SK-N-SH (cell line): ENCODE measurements around the gene MBTPS1. TPM values are rescaled to one million over a fixed set of nuclear protein-coding genes. Genes with fewer than 3 reads are reported as not detected.

Source experiments
- CTCF ChIA-PET: fragments of 300-600, 350-600 bp; formaldehyde crosslinking; extraction: SDS; loops from one replicate; lab custom pipeline; 2021; lab: Yijun Ruan, JAX
- POLR2A ChIA-PET: fragments of 350-600 bp; sonication (Branson Sonifier 250); formaldehyde crosslinking; extraction: SDS; loops from one replicate; lab custom pipeline; 2020; ENCODE audit warnings: antibody characterized with exemption, inconsistent platforms; lab: Yijun Ruan, JAX
- DNase-seq: peaks from one replicate; pipeline ENCODE4 v3.0.0; 2012
- H2AFZ ChIP-seq: fragments of 200-600 bp; sonication (generic); 2 replicates; pipeline ENCODE4 v1.8.1; 2016; ENCODE audit warnings: antibody characterized with exemption, mild to moderate bottlenecking, low read depth
- H3F3A ChIP-seq: fragments of 200-600 bp; sonication (generic); replicated peaks from 2 replicates; pipeline ENCODE3; 2016; ENCODE audit warnings: antibody characterized with exemption, mild to moderate bottlenecking; ENCODE audit not compliant: insufficient read depth
- H3K27ac ChIP-seq, 2 experiments: fragments of 200-500 bp in 1 of 2; fragments of 200-600 bp in 1 of 2; sonication (Bioruptor generic) in 1 of 2; sonication (generic), shearing (Covaris generic) in 1 of 2; 2 replicates each; pipeline versions ENCODE4 v1.5.1 to v1.6.1; 2014 to 2016; ENCODE audit warnings: low read depth in 2 of 2, inconsistent platforms in 1 of 2, low read length in 1 of 2, mild to moderate bottlenecking in 1 of 2, mixed read lengths in 1 of 2
- H3K27me3 ChIP-seq: fragments of 200-600 bp; sonication (generic), shearing (Covaris generic); 2 replicates; pipeline ENCODE4 v1.6.1; 2016; ENCODE audit warnings: mixed run types; ENCODE audit not compliant: insufficient read depth
- H3K36me3 ChIP-seq, 2 experiments: fragments of 200-500 bp in 1 of 2; fragments of 200-600 bp in 1 of 2; sonication (Bioruptor generic) in 1 of 2; sonication (generic) in 1 of 2; replicated peaks in 1 of 2; 2 replicates each; pipeline versions ENCODE3 to v1.5.1; 2014 to 2016; ENCODE audit warnings: low read length in 1 of 2, mild to moderate bottlenecking in 1 of 2; ENCODE audit not compliant: insufficient read depth in 2 of 2, control insufficient read depth in 1 of 2
- H3K4me1 ChIP-seq, 2 experiments: fragments of 200-500 bp in 1 of 2; fragments of 200-600 bp in 1 of 2; sonication (Bioruptor generic) in 1 of 2; sonication (generic), shearing (Covaris generic) in 1 of 2; 2 replicates each; pipeline versions ENCODE4 v1.5.1 to v1.6.1; 2014 to 2016; ENCODE audit warnings: low read depth in 1 of 2, low read length in 1 of 2, mixed run types in 1 of 2; ENCODE audit not compliant: insufficient read depth in 2 of 2, control insufficient read depth in 1 of 2
- H3K4me2 ChIP-seq: fragments of 200-600 bp; sonication (generic), shearing (Covaris generic); 2 replicates; pipeline ENCODE4 v1.6.1; 2017; ENCODE audit warnings: mixed run types
- H3K4me3 ChIP-seq, 2 experiments: fragments of 200-500 bp in 1 of 2; fragments of 200-600 bp in 1 of 2; sonication (Bioruptor generic) in 1 of 2; sonication (generic), shearing (Covaris generic) in 1 of 2; 2 replicates each; pipeline versions ENCODE4 v1.5.1 to v1.8.1; 2014 to 2016; ENCODE audit warnings: low read depth in 2 of 2, inconsistent platforms in 1 of 2, low read length in 1 of 2, mild to moderate bottlenecking in 1 of 2, mixed read lengths in 1 of 2, moderate library complexity in 1 of 2
- H3K79me2 ChIP-seq: fragments of 200-600 bp; sonication (generic); 2 replicates; pipeline ENCODE4 v1.8.1; 2017; ENCODE audit warnings: mild to moderate bottlenecking; ENCODE audit not compliant: insufficient read depth
- H3K9ac ChIP-seq: fragments of 200-600 bp; sonication (generic); 2 replicates; pipeline ENCODE4 v1.6.1; 2017; ENCODE audit warnings: mixed run types
- H3K9me2 ChIP-seq: fragments of 200-600 bp; sonication (generic); 2 replicates; pipeline ENCODE4 v1.6.1; 2017; ENCODE audit warnings: mixed run types
- H3K9me3 ChIP-seq: fragments of 200-600 bp; sonication (generic); 2 replicates; pipeline ENCODE4 v1.6.1; 2017; ENCODE audit warnings: mixed run types, mild to moderate bottlenecking, moderate library complexity
- H4K20me1 ChIP-seq: fragments of 200-600 bp; sonication (generic); 2 replicates; pipeline ENCODE4 v1.6.1; 2017; ENCODE audit warnings: mild to moderate bottlenecking, mixed run types; ENCODE audit not compliant: insufficient read depth
- CHD2 ChIP-seq: fragments of 150-350 bp; IDR thresholded peaks from 2 replicates; pipeline ENCODE4 v1.6.1; 2018; ENCODE audit warnings: low read length; ENCODE audit not compliant: partially characterized antibody
- CTCF ChIP-seq: fragments of 200-600 bp; sonication (generic); IDR thresholded peaks from 2 replicates; pipeline ENCODE4 v1.6.1; 2017; ENCODE audit warnings: antibody characterized with exemption, mild to moderate bottlenecking, moderate library complexity
- ELF1 ChIP-seq: IDR thresholded peaks from 2 replicates; pipeline ENCODE4 v1.4.0; 2012
- FOSL2 ChIP-seq: IDR thresholded peaks from 2 replicates; pipeline ENCODE4 v1.4.0; 2012; ENCODE audit warnings: low read depth, mild to moderate bottlenecking, moderate library complexity, borderline replicate concordance
- FOXM1 ChIP-seq: IDR thresholded peaks from 2 replicates; pipeline ENCODE4 v1.4.0; 2012; ENCODE audit warnings: low read depth, mild to moderate bottlenecking
- JUND ChIP-seq: IDR thresholded peaks from 2 replicates; pipeline ENCODE4 v1.4.0; 2012
- MEF2A ChIP-seq: IDR thresholded peaks from 2 replicates; pipeline ENCODE4 v1.4.0; 2012; ENCODE audit warnings: low read depth, borderline replicate concordance
- RCOR1 ChIP-seq: fragments of 150-350 bp; IDR thresholded peaks from 2 replicates; pipeline ENCODE4 v1.6.1; 2017; ENCODE audit warnings: antibody characterized with exemption, low read length
- RFX5 ChIP-seq: IDR thresholded peaks from 2 replicates; pipeline ENCODE4 v1.6.1; 2012; ENCODE audit warnings: mild to moderate bottlenecking, improper control_type of control experiment, low read length
- RXRA ChIP-seq: IDR thresholded peaks from 2 replicates; pipeline ENCODE4 v1.4.0; 2012; ENCODE audit warnings: low read depth, mild to moderate bottlenecking, borderline replicate concordance
- SMC3 ChIP-seq: IDR thresholded peaks from 2 replicates; pipeline ENCODE4 v1.6.1; 2012; ENCODE audit warnings: low read depth, low read length, improper control_type of control experiment
- TAF1 ChIP-seq: IDR thresholded peaks from 2 replicates; pipeline ENCODE4 v1.6.1; 2012; ENCODE audit warnings: low read depth, mild to moderate bottlenecking, low read length, moderate library complexity, borderline replicate concordance
- TCF12 ChIP-seq: IDR thresholded peaks from 2 replicates; pipeline ENCODE4 v1.4.0; 2012
- YY1 ChIP-seq: IDR thresholded peaks from 2 replicates; pipeline ENCODE4 v1.4.0; 2012; ENCODE audit warnings: low read depth, mild to moderate bottlenecking
- ZBTB33 ChIP-seq: IDR thresholded peaks from 2 replicates; pipeline ENCODE4 v1.4.0; 2012; ENCODE audit warnings: low read depth, borderline replicate concordance
- WGBS: methylation state at CpG from one replicate; pipeline ENCODE4 v1.1.6; 2017; ENCODE audit warnings: low lambda C conversion rate; 5-methylcytosine and 5-hydroxymethylcytosine counted together
- polyA plus RNA-seq, 3 experiments: library from polyadenylated mRNA; depleted of rRNA; stranded (reverse); fragments of >200 nt; gene quantifications; 2 replicates each; pipeline ENCODE4 v1.2.3, GENCODE V29; 2012
- TF ChIP-seq, protein P1 (sequence below): fragments of 150-350 bp; IDR thresholded peaks from 2 replicates; pipeline ENCODE4 v1.6.1; 2016; ENCODE audit warnings: mild to moderate bottlenecking, low read depth, low read length
- TF ChIP-seq, protein P2 (sequence below): IDR thresholded peaks from 2 replicates; pipeline ENCODE4 v1.4.0; 2012; ENCODE audit warnings: low read depth, borderline replicate concordance

MBTPS1 gene
- polyA plus RNA-seq, 1 of the 3 experiments (the other 2 are of a cell fraction) = 84.9 TPM

- no peak for DNase-seq
- POLR2A ChIA-PET = no interaction called here
- CTCF ChIA-PET = interaction anchor here (1.2 kb wide), 1 partner anchor 42 kb away, joined by 4 read pairs; no protein-coding TSS in a partner anchor
- H2AFZ ChIP-seq = no peak overlapping the region
- H4K20me1 ChIP-seq = peaks cover 86% of the 10 kb centered on the region
- H3K4me2 ChIP-seq = no peak overlapping the region
- H3K4me3 ChIP-seq = no peak overlapping the region
- H3K4me1 ChIP-seq = peaks cover 0 to 6% of the 10 kb centered on the region in 2 experiments; a peak in 1 of 4 replicates
- peaks cover 4% of the 10 kb centered on the region for H3F3A ChIP-seq
- no peak overlapping the region for H3K27ac ChIP-seq
- no peak overlapping the region for H3K9ac ChIP-seq
- WGBS = 100% methylated on average over 1 of the region's 2 CpGs
- TF ChIP-seq RXRA = no peak
- TF ChIP-seq CTCF = no peak
- TF ChIP-seq TCF12 = no peak
- TF ChIP-seq MEF2A = no peak
- TF ChIP-seq RFX5 = no peak
- no peak for TF ChIP-seq RCOR1
- TF ChIP-seq, protein P1, sequence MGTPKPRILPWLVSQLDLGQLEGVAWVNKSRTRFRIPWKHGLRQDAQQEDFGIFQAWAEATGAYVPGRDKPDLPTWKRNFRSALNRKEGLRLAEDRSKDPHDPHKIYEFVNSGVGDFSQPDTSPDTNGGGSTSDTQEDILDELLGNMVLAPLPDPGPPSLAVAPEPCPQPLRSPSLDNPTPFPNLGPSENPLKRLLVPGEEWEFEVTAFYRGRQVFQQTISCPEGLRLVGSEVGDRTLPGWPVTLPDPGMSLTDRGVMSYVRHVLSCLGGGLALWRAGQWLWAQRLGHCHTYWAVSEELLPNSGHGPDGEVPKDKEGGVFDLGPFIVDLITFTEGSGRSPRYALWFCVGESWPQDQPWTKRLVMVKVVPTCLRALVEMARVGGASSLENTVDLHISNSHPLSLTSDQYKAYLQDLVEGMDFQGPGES = no peak
- TF ChIP-seq FOXM1 = no peak
- TF ChIP-seq, protein P2, sequence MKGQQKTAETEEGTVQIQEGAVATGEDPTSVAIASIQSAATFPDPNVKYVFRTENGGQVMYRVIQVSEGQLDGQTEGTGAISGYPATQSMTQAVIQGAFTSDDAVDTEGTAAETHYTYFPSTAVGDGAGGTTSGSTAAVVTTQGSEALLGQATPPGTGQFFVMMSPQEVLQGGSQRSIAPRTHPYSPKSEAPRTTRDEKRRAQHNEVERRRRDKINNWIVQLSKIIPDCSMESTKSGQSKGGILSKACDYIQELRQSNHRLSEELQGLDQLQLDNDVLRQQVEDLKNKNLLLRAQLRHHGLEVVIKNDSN = no peak
- no peak for TF ChIP-seq JUND
- TF ChIP-seq TAF1 = no peak
- no peak for TF ChIP-seq ZBTB33
- TF ChIP-seq ELF1 = no peak
- no peak for TF ChIP-seq FOSL2
- no peak for TF ChIP-seq SMC3
- no peak for TF ChIP-seq CHD2
- no peak for TF ChIP-seq YY1
- no peaks in the 10 kb centered on the region for H3K27me3 ChIP-seq
- H3K9me2 ChIP-seq = no peaks in the 10 kb centered on the region
- peaks cover 96% of the 10 kb centered on the region for H3K79me2 ChIP-seq
- H3K36me3 ChIP-seq = peaks cover 0 to 12% of the 10 kb centered on the region in 2 experiments
- no peaks in the 10 kb centered on the region for H3K9me3 ChIP-seq
Measured at GRCh38 chr16:84107921-84108320, 8.8 kb downstream of the MBTPS1 start.
